Adrenal gland (tissue), 12 donors: ENCODE results near the gene APOO. TPM values are rescaled to one million over a fixed set of nuclear protein-coding genes. Genes with fewer than 3 reads are reported as not detected.

Experiments used
- DNase-seq, 7 donors: peaks; one replicate each; pipeline ENCODE4 v3.0.0-alpha.2; 2019 to 2020
- H3K27ac ChIP-seq, 5 donors: fragments of 200-600 bp; sonication (generic) in 4 of 5; 1 replicate in 3 of 5; 2 replicates in 2 of 5; pipeline versions ENCODE4 v1.5.1 to v1.8.0; 2016 to 2020; ENCODE audit warnings: mild to moderate bottlenecking in 1 of 5
- H3K27me3 ChIP-seq: fragments of 200-600 bp; 2 replicates; pipeline ENCODE4 v1.8.0; 2021
- H3K36me3 ChIP-seq, 2 donors: fragments of 200-600 bp; replicated peaks in 1 of 2; 1 replicate in 1 of 2; 2 replicates in 1 of 2; pipeline versions ENCODE4 v1.5.1 to v1.8.0; 2018 to 2022
- H3K4me1 ChIP-seq, 2 donors: fragments of 200-600 bp; replicated peaks in 1 of 2; 1 replicate in 1 of 2; 2 replicates in 1 of 2; pipeline versions ENCODE4 v1.5.1 to v1.8.0; 2018 to 2021
- H3K4me3 ChIP-seq, 4 donors: fragments of 200-600 bp; sonication (generic) in 3 of 4; one replicate each; pipeline ENCODE4 v1.5.1; 2016 to 2018
- H3K9me3 ChIP-seq, 3 donors: fragments of 200-600 bp; sonication (generic) in 1 of 3; replicated peaks in 1 of 3; 1 replicate in 2 of 3; 2 replicates in 1 of 3; pipeline versions ENCODE4 v1.5.1 to v1.8.0; 2016 to 2021
- CTCF ChIP-seq, 6 experiments: fragments of 450-650 bp in 4 of 6; fragments of 200-600 bp in 2 of 6; sonication (generic) in 1 of 6; IDR thresholded peaks; 1 replicate in 5 of 6; 2 replicates in 1 of 6; pipeline versions ENCODE4 v1.5.1 to v1.8.0; 2016 to 2021; ENCODE audit warnings: antibody characterized with exemption in 6 of 6, mild to moderate bottlenecking in 2 of 6, moderate library complexity in 1 of 6
- POLR2A ChIP-seq, 2 donors: fragments of 450-650 bp; IDR thresholded peaks; one replicate each; pipeline ENCODE4 v1.6.1; 2017; ENCODE audit warnings: antibody characterized with exemption in 2 of 2, mild to moderate bottlenecking in 2 of 2, moderate library complexity in 1 of 2
- WGBS, 4 donors: extraction: QIAGEN DNeasy Blood & Tissue Kit in 2 of 4; methylation state at CpG; one replicate each; pipeline versions ENCODE4 v1.1.5 to v1.1.7; 2013 to 2017; 5-methylcytosine and 5-hydroxymethylcytosine counted together
- intact Hi-C, 2 donors: fragments of 100-400 bp; cut with DNase I; formaldehyde crosslinking; loops; one replicate each; pipeline versions ENCODE4 v1.14.1 to v1.15.0; 2022 to 2023
- polyA plus RNA-seq, 3 donors: library from polyadenylated mRNA; stranded (reverse); fragments of 200-250 nt in 2 of 3; fragments of 350-450 nt in 1 of 3; fragmentation: Illumina TruSeq in 1 of 3; extraction: RNeasy Lipid Tissue Mini Kit (QIAGEN cat#74804) in 1 of 3; gene quantifications; one replicate each; pipeline ENCODE4 v1.2.3, GENCODE V29; 2013 to 2014
- total RNA-seq, 9 donors: library from RNA; depleted of rRNA in 4 of 9; stranded (reverse); fragments of >200 nt in 4 of 9; fragments of 120-200 nt in 1 of 9; fragmentation: NEBNext Ultra II Directional in 1 of 9; extraction: Animal tissue kit (Norgen Biotek cat#: 25700) in 1 of 9; gene quantifications; one replicate each; pipeline versions ENCODE4 v1.1.0 to v1.2.4, GENCODE V29; 2013 to 2023
- donor health status: healthy with polysubstance abuse.
- donor health status: Bipolar disorder and iron deficiency.
- donor health status: DM: yes; HTN: yes; CAD: no.
- donor health status: DM: no; HTN: no; CAD: no.
- donor health status: DM: no; HTN: no; CAD: no.
- donor health status: DM: yes; HTN: yes; CAD: no.

Gene APOO
- total and polyA plus RNA-seq, 12 donors = 12.9 to 177 (median 27.3) TPM

- Histone ChIP-seq H3K9me3 (no peaks in the 10 kb centered on the region), H3K4me3 (peak overlapping the region in 2 of 4 donors; percentile 18 to 75), H3K27ac (peak overlapping the region; percentile 76 to 97 (median 89)), H3K36me3 (no peaks in the 10 kb centered on the region), H3K4me1 (no peaks in the 10 kb centered on the region), H3K27me3 (no peaks in the 10 kb centered on the region)
- no peak for TF ChIP-seq POLR2A (IDR thresholded peaks at IDR 0.05)
- no peak for TF ChIP-seq CTCF (IDR thresholded peaks at IDR 0.05)
- peak in 2 of 7 donors; percentile 39 to 41 for DNase-seq
- WGBS, 4 donors = 46 to 73% (median 56%) methylated on average over 8 of the region's 8 CpGs
- intact Hi-C loops = loop anchor here in 1 of 2 donors (10.0 kb wide), 1 partner anchor 120 kb away; the partner anchor contains the start of genes APOO and CXorf58
Measured at GRCh38 chrX:23784470-23785331, 123.0 kb downstream of the APOO start.

- Histone ChIP-seq H3K27ac (peak overlapping the region; percentile 76 to 97 (median 89)), H3K36me3 (no peaks in the 10 kb centered on the region), H3K4me1 (no peaks in the 10 kb centered on the region), H3K9me3 (no peaks in the 10 kb centered on the region), H3K27me3 (no peaks in the 10 kb centered on the region), H3K4me3 (peak overlapping the region in 3 of 4 donors; percentile 18 to 75 (median 57))
- intact Hi-C loops = loop anchor here in 1 of 2 donors (10.0 kb wide), 1 partner anchor 121 kb away; the partner anchor contains the start of genes APOO and CXorf58
- DNase-seq = peak in 1 of 7 donors; percentile 31
- TF ChIP-seq CTCF (IDR thresholded peaks at IDR 0.05) (no peak), POLR2A (IDR thresholded peaks at IDR 0.05) (peak; percentile 28 to 33)
- WGBS, 4 donors = 17 to 58% (median 42%) methylated on average over 13 to 21 of the region's 21 CpGs
Measured at GRCh38 chrX:23783589-23784469, 123.9 kb downstream of the APOO start.

Other genes starting within 250 kb of the APOO start
- gene PRDX4, start 240.4 kb downstream of the APOO start, total RNA-seq = 100 to 1,000 TPM in 7 of 9 donors, 10 to 100 TPM in 2; 86.7 to 527 (median 139) TPM
- 100 to 1,000 TPM in 1 of 3 donors, 10 to 100 TPM in 2; 23.1 to 220 (median 37.2) TPM for gene PRDX4, start 240.4 kb downstream of the APOO start, polyA plus RNA-seq
- gene ACOT9, start 164.7 kb downstream of the APOO start, total RNA-seq = 10 to 100 TPM; 18.4 to 40.7 (median 34.3) TPM
- gene ACOT9, start 164.7 kb downstream of the APOO start, polyA plus RNA-seq = 10 to 100 TPM; 37.2 to 58.3 (median 56.8) TPM
- 100 to 1,000 TPM; 129 to 905 (median 353) TPM for gene SAT1, start 124.8 kb downstream of the APOO start, total RNA-seq
- gene SAT1, start 124.8 kb downstream of the APOO start, polyA plus RNA-seq = 100 to 1,000 TPM; 358 to 811 (median 522) TPM
- under 1 TPM in 6 of 9 donors, not detected in 3; 0.11 to 0.77 (median 0.36) TPM for gene CXorf58, start 68 bp upstream of the APOO start, total RNA-seq
- under 1 TPM; 0.20 to 0.40 (median 0.24) TPM for gene CXorf58, start 68 bp upstream of the APOO start, polyA plus RNA-seq
- 10 to 100 TPM in 8 of 9 donors, 1 to 10 TPM in 1; 9.5 to 75.3 (median 18.0) TPM for gene KLHL15, start 119.2 kb upstream of the APOO start, total RNA-seq
- gene KLHL15, start 119.2 kb upstream of the APOO start, polyA plus RNA-seq = 10 to 100 TPM in 1 of 3 donors, 1 to 10 TPM in 2; 1.5 to 16.7 (median 3.1) TPM
- gene EIF2S3, start 147.0 kb upstream of the APOO start, total RNA-seq = 100 to 1,000 TPM in 7 of 9 donors, 10 to 100 TPM in 2; 73.4 to 185 (median 118) TPM
- 10 to 100 TPM; 49.1 to 95.9 (median 50.3) TPM for gene EIF2S3, start 147.0 kb upstream of the APOO start, polyA plus RNA-seq
- gene ZFX, start 241.8 kb upstream of the APOO start, total RNA-seq = 10 to 100 TPM; 27.9 to 58.6 (median 42.9) TPM
- gene ZFX, start 241.8 kb upstream of the APOO start, polyA plus RNA-seq = 10 to 100 TPM in 2 of 3 donors, 1 to 10 TPM in 1; 8.1 to 12.5 (median 11.9) TPM